ENCODE data around the gene BRIX1. TPM values are rescaled to one million over a fixed set of nuclear protein-coding genes. Genes with fewer than 3 reads are reported as not detected.

Gene BRIX1
- total and polyA plus RNA-seq, 2 of the 13 experiments (the other 11 are each of a cell fraction or from before 2014, with no cell fraction given), result 23.6 to 78.4 TPM

GRCh38 chr5:34897646-34898045 lies 17.9 kb upstream of the BRIX1 start:
- H3K4me1 ChIP-seq (ENCODE audit: insufficient read depth, low read length), result peaks cover 14% of the 10 kb centered on the region
- DNase-seq (ENCODE audit: low spot score), result no peak
- no peak overlapping the region for H3K9ac ChIP-seq (ENCODE audit: insufficient read depth, low read depth, low read length)
- H4K20me1 ChIP-seq (ENCODE audit: insufficient read depth, low read length), result no peaks in the 10 kb centered on the region
- in situ Hi-C loops (cut with HindIII; ENCODE audit: extremely low pct_ligation_motif_present, low pct_unique_long_range_greater_than_20kb) (loop anchor here (5.0 kb wide), 1 partner anchor 410 kb away; no protein-coding TSS in a partner anchor), intact Hi-C loops (cut with micrococcal nuclease; ENCODE audit: unreplicated experiment) (loop anchor here (1.0 to 2.0 kb wide), 5 partner anchors 58 to 423 kb away; partner anchors contain the start of genes RAI14 and TTC23L)
- no peaks in the 10 kb centered on the region for H3K36me3 ChIP-seq (replicated peaks in 1 of 2; ENCODE audit: control insufficient read depth in 1 of 2, insufficient read depth in 2 of 2, low read length in 2 of 2)
- no peak overlapping the region for H3K27ac ChIP-seq (ENCODE audit: extremely low read length, insufficient read depth, low read length)
- H3K4me2 ChIP-seq (ENCODE audit: low read depth, low read length), result no peak overlapping the region
- no peak for TF ChIP-seq ZNF589 (CRISPR knock-in tag; conservative IDR thresholded peaks at IDR 0.05)
- TF ChIP-seq CHCHD3 (CRISPR knock-in tag; IDR thresholded peaks at IDR 0.05), result no peak
- TF ChIP-seq PHF21A (CRISPR knock-in tag; IDR thresholded peaks at IDR 0.05), result no peak
- no peak for TF ChIP-seq ZC3H13 (CRISPR knock-in tag; IDR thresholded peaks at IDR 0.05)
- no peak for TF ChIP-seq ATF5 (CRISPR knock-in tag; IDR thresholded peaks at IDR 0.05; ENCODE audit: low read depth)
- no peak overlapping the region for H3K4me3 ChIP-seq (replicated peaks in 1 of 3; ENCODE audit: insufficient read depth in 1 of 3, low read depth in 2 of 3, low read length in 3 of 3)
- H3K9me3 ChIP-seq (ENCODE audit: low read length), result no peaks in the 10 kb centered on the region
- no peaks in the 10 kb centered on the region for H3K79me2 ChIP-seq (ENCODE audit: insufficient read depth, low read length)
- FAIRE-seq, result no peak
- ChIA-PET CTCF (ENCODE audit: low intra/inter-chr PET ratio, low total read pairs) (interaction anchor here (0.9 to 3.6 kb wide), 5 partner anchors 372 to 423 kb away, joined by 3 to 20 read pairs (median 10); no protein-coding TSS in a partner anchor), POLR2A (interaction anchor here (1.3 kb wide), 1 partner anchor 17 kb away, joined by 3 read pairs; the partner anchor contains the start of gene RAD1)
- H3K27me3 ChIP-seq (ENCODE audit: control insufficient read depth in 1 of 2, insufficient read depth in 2 of 2, low read length in 2 of 2), result no peaks in the 10 kb centered on the region
- H2AFZ ChIP-seq (ENCODE audit: low read length), result no peak overlapping the region
- BruUV-seq (replicated peaks), result no TSS peak
- no peak for ATAC-seq

- ChIA-PET CTCF (ENCODE audit: low intra/inter-chr PET ratio, low total read pairs) (interaction anchor here (0.6 to 3.6 kb wide), 6 partner anchors 20 to 424 kb away, joined by 3 to 20 read pairs (median 6); no protein-coding TSS in a partner anchor), POLR2A (interaction anchor here (1.3 kb wide), 1 partner anchor 17 kb away, joined by 3 read pairs; the partner anchor contains the start of gene RAD1)
- FAIRE-seq (peak; percentile 86), ATAC-seq (peak; percentile 95), DNase-seq (ENCODE audit: low spot score) (peak; percentile 56)
- Histone ChIP-seq H3K27ac (ENCODE audit: extremely low read length, insufficient read depth, low read length) (no peak overlapping the region), H3K4me2 (ENCODE audit: low read depth, low read length) (no peak overlapping the region), H3K9me3 (ENCODE audit: low read length) (no peaks in the 10 kb centered on the region), H3K79me2 (ENCODE audit: insufficient read depth, low read length) (no peaks in the 10 kb centered on the region), H3K9ac (ENCODE audit: insufficient read depth, low read depth, low read length) (no peak overlapping the region), H2AFZ (ENCODE audit: low read length) (no peak overlapping the region), H3K4me3 (replicated peaks in 1 of 3; ENCODE audit: insufficient read depth in 1 of 3, low read depth in 2 of 3, low read length in 3 of 3) (no peak overlapping the region), H4K20me1 (ENCODE audit: insufficient read depth, low read length) (no peaks in the 10 kb centered on the region), H3K27me3 (ENCODE audit: control insufficient read depth in 1 of 2, insufficient read depth in 2 of 2, low read length in 2 of 2) (no peaks in the 10 kb centered on the region), H3K4me1 (ENCODE audit: insufficient read depth, low read length) (peaks cover 6% of the 10 kb centered on the region), H3K36me3 (replicated peaks in 1 of 2; ENCODE audit: control insufficient read depth in 1 of 2, insufficient read depth in 2 of 2, low read length in 2 of 2) (no peaks in the 10 kb centered on the region)
- 0% methylated on average over 3 of the region's 3 CpGs for WGBS (ENCODE audit: low lambda C conversion rate)
- no TSS peak for BruUV-seq (replicated peaks)
- in situ Hi-C loops (cut with HindIII; ENCODE audit: extremely low pct_ligation_motif_present, low pct_unique_long_range_greater_than_20kb) (loop anchor here (5.0 kb wide), 1 partner anchor 411 kb away; no protein-coding TSS in a partner anchor), intact Hi-C loops (cut with micrococcal nuclease; ENCODE audit: unreplicated experiment) (loop anchor here (1.0 to 2.0 kb wide), 5 partner anchors 59 to 424 kb away; partner anchors contain the start of genes RAI14 and TTC23L)
- peak; percentile 88 for TF ChIP-seq CTCF (CRISPR knock-in tag; IDR thresholded peaks at IDR 0.05)
- TF ChIP-seq SMC3 (IDR thresholded peaks at IDR 0.05; ENCODE audit: low read length), result peak; percentile 97
- no peak for TF ChIP-seq POLR2AphosphoS5 (IDR thresholded peaks at IDR 0.05; ENCODE audit: low read depth, low read length)
- no peak for TF ChIP-seq ZFP36L1 (CRISPR knock-in tag; IDR thresholded peaks at IDR 0.05)
- no peak for TF ChIP-seq ETS1 (CRISPR knock-in tag; IDR thresholded peaks at IDR 0.05)
- TF ChIP-seq GATAD2A (CRISPR knock-in tag; IDR thresholded peaks at IDR 0.05), result 0 out of 2 replicates have a peak, but pooled peaks have one; percentile 33
- peak; percentile 88 for TF ChIP-seq RAD21 (CRISPR knock-in tag; IDR thresholded peaks at IDR 0.05)
Measured at GRCh38 chr5:34898258-34898895, 17.1 kb upstream of the BRIX1 start.

All from HepG2 (cell line).